CD14-positive monocyte (primary cell): ENCODE measurements around the gene TM2D3. TPM values are rescaled to one million over a fixed set of nuclear protein-coding genes. Genes with fewer than 3 reads are reported as not detected.

Experiments used
- DNase-seq, 3 donors: peaks; one replicate each; pipeline ENCODE4 v3.0.0-alpha.2; 2011 to 2022
- H2AFZ ChIP-seq: 2 replicates; pipeline ENCODE4 v1.6.0; 2012; ENCODE audit warnings: mild to moderate bottlenecking, low read depth, low read length, inconsistent platforms; ENCODE audit not compliant: insufficient read depth, poor library complexity, severe bottlenecking
- H3K27ac ChIP-seq, 2 donors: 1 replicate in 1 of 2; 2 replicates in 1 of 2; pipeline ENCODE4 v1.5.1; 2012 to 2013; ENCODE audit warnings: low read length in 2 of 2, control low read depth in 1 of 2, inconsistent platforms in 1 of 2, low read depth in 1 of 2, mild to moderate bottlenecking in 1 of 2
- H3K27me3 ChIP-seq, 2 donors: one replicate each; pipeline versions ENCODE4 v1.6.0 to v1.6.1; 2011 to 2013; ENCODE audit warnings: low read length in 2 of 2; ENCODE audit not compliant: control insufficient read depth in 2 of 2, insufficient read depth in 2 of 2
- H3K36me3 ChIP-seq, 2 donors: replicated peaks in 1 of 2; 1 replicate in 1 of 2; 2 replicates in 1 of 2; pipeline versions ENCODE4 v1.5.1 to v1.6.1; 2012 to 2013; ENCODE audit warnings: low read length in 2 of 2, control low read depth in 1 of 2, inconsistent platforms in 1 of 2, mild to moderate bottlenecking in 1 of 2; ENCODE audit not compliant: insufficient read depth in 2 of 2, control insufficient read depth in 1 of 2
- H3K4me1 ChIP-seq, 2 donors: 1 replicate in 1 of 2; 2 replicates in 1 of 2; pipeline versions ENCODE4 v1.5.1 to v1.6.1; 2012 to 2013; ENCODE audit warnings: low read length in 2 of 2, control low read depth in 1 of 2, inconsistent platforms in 1 of 2, mild to moderate bottlenecking in 1 of 2, moderate library complexity in 1 of 2; ENCODE audit not compliant: insufficient read depth in 2 of 2, control insufficient read depth in 1 of 2
- H3K4me2 ChIP-seq: replicated peaks from 2 replicates; pipeline ENCODE3; 2012; ENCODE audit warnings: low read length, moderate library complexity, mild to moderate bottlenecking; ENCODE audit not compliant: poor library complexity, severe bottlenecking; ENCODE audit errors: extremely low read depth
- H3K4me3 ChIP-seq, 3 experiments: fragments of 200-600 bp in 1 of 3; sonication (generic) in 1 of 3; replicated peaks in 1 of 3; 1 replicate in 2 of 3; 2 replicates in 1 of 3; pipeline ENCODE4 v1.5.1; 2011 to 2013; ENCODE audit warnings: low read length in 3 of 3, mild to moderate bottlenecking in 3 of 3, control low read depth in 2 of 3, low read depth in 2 of 3, inconsistent platforms in 1 of 3, moderate library complexity in 1 of 3
- H3K79me2 ChIP-seq: 2 replicates; pipeline ENCODE4 v1.6.0; 2012; ENCODE audit warnings: mild to moderate bottlenecking, control low read depth, inconsistent platforms, low read length, moderate library complexity; ENCODE audit not compliant: insufficient read depth
- H3K9ac ChIP-seq: 2 replicates; pipeline ENCODE4 v1.6.0; 2017; ENCODE audit warnings: low read length, mild to moderate bottlenecking; ENCODE audit not compliant: insufficient read depth, poor library complexity, severe bottlenecking
- H3K9me3 ChIP-seq, 2 donors: replicated peaks in 1 of 2; 1 replicate in 1 of 2; 2 replicates in 1 of 2; pipeline versions ENCODE4 v1.5.1 to v1.6.1; 2012 to 2013; ENCODE audit warnings: low read length in 2 of 2, control low read depth in 1 of 2; ENCODE audit not compliant: control insufficient read depth in 1 of 2, insufficient read depth in 1 of 2
- H4K20me1 ChIP-seq: 2 replicates; pipeline ENCODE4 v1.6.0; 2012; ENCODE audit warnings: mild to moderate bottlenecking, low read length, control low read depth, moderate library complexity; ENCODE audit not compliant: insufficient read depth
- H3K27ac Mint-ChIP-seq, 7 donors: one replicate each; pipeline ENCODE4 v1.8.0; 2020; ENCODE audit warnings: mild to moderate bottlenecking in 7 of 7, mixed read lengths in 7 of 7, moderate library complexity in 6 of 7, inconsistent platforms in 2 of 7
- H3K27me3 Mint-ChIP-seq, 3 donors: one replicate each; pipeline ENCODE4 v1.8.0; 2021 to 2022; ENCODE audit warnings: low read depth in 3 of 3, mild to moderate bottlenecking in 3 of 3, mixed read lengths in 3 of 3, moderate library complexity in 3 of 3, inconsistent platforms in 1 of 3
- H3K36me3 Mint-ChIP-seq, 2 donors: one replicate each; pipeline ENCODE4 v1.8.0; 2020; ENCODE audit warnings: mixed read lengths in 2 of 2, inconsistent platforms in 1 of 2, mild to moderate bottlenecking in 1 of 2
- H3K4me1 Mint-ChIP-seq: one replicate; pipeline ENCODE4 v1.8.0; 2020; ENCODE audit warnings: mild to moderate bottlenecking, mixed read lengths
- H3K4me3 Mint-ChIP-seq, 2 donors: one replicate each; pipeline ENCODE4 v1.8.0; 2020; ENCODE audit warnings: mild to moderate bottlenecking in 2 of 2, mixed read lengths in 2 of 2, moderate library complexity in 1 of 2
- H3K9me3 Mint-ChIP-seq, 7 donors: one replicate each; pipeline ENCODE4 v1.8.0; 2020 to 2022; ENCODE audit warnings: mixed read lengths in 7 of 7, mild to moderate bottlenecking in 6 of 7, moderate library complexity in 6 of 7, inconsistent platforms in 2 of 7
- CTCF ChIP-seq: fragments of 200-600 bp; IDR thresholded peaks from one replicate; pipeline ENCODE4 v1.8.0; 2022; ENCODE audit warnings: antibody characterized with exemption, mild to moderate bottlenecking
- WGBS: methylation state at CpG from one replicate; pipeline ENCODE4 v1.1.5; 2013; ENCODE audit warnings: missing lambda C conversion rate; ENCODE audit not compliant: insufficient coverage; 5-methylcytosine and 5-hydroxymethylcytosine counted together
- intact Hi-C, 2 donors: fragments of 100-400 bp; cut with micrococcal nuclease; formaldehyde crosslinking; loops; one replicate each; pipeline versions ENCODE4 v1.15.0 to v1.15.1; 2023
- polyA plus RNA-seq, 3 donors: library from polyadenylated mRNA; depleted of rRNA in 1 of 3; unstranded in 2 of 3; stranded (reverse) in 1 of 3; fragments of 300-500 nt in 2 of 3; fragments of >200 nt in 1 of 3; fragmentation: Illumina TruSeq in 2 of 3; gene quantifications; 1 replicate in 2 of 3; 2 replicates in 1 of 3; pipeline ENCODE4 v1.2.3, GENCODE V29; 2012 to 2021

Gene TM2D3
- polyA plus RNA-seq, 3 donors = 22.9 to 54.6 (median 26.5) TPM

- Mint-ChIP-seq H3K4me1 (peaks cover 3% of the 10 kb centered on the region), H3K36me3 (peaks cover 3 to 8% of the 10 kb centered on the region in 2 donors), H3K9me3 (peaks cover 13 to 25% (median 18%) of the 10 kb centered on the region in 7 donors), H3K27me3 (peaks cover 4 to 10% (median 9%) of the 10 kb centered on the region in 3 donors), H3K4me3 (no peak overlapping the region), H3K27ac (peak overlapping the region in 1 of 7 donors; percentile 33)
- no peak for DNase-seq
- WGBS = 24% methylated on average over 8 of the region's 13 CpGs
- no peak overlapping the region for H3K27ac ChIP-seq
- no peaks in the 10 kb centered on the region for H4K20me1 ChIP-seq
- H3K4me2 ChIP-seq = no peak overlapping the region
- peaks cover 6 to 19% of the 10 kb centered on the region in 2 donors for H3K9me3 ChIP-seq
- H3K79me2 ChIP-seq = no peaks in the 10 kb centered on the region
- intact Hi-C loops = no loop called here
- no peaks in the 10 kb centered on the region for H3K27me3 ChIP-seq
- no peaks in the 10 kb centered on the region for H3K4me1 ChIP-seq
- H2AFZ ChIP-seq = no peak overlapping the region
- no peak for TF ChIP-seq CTCF
- no peaks in the 10 kb centered on the region for H3K36me3 ChIP-seq
- no peak overlapping the region for H3K9ac ChIP-seq
- no peak overlapping the region for H3K4me3 ChIP-seq
These were observed 33.1 kb downstream of the TM2D3 start for GRCh38 chr15:101618851-101619614.

GRCh38 chr15:101618076-101618475 lies 34.1 kb downstream of the TM2D3 start:
- DNase-seq = no peak
- Mint-ChIP-seq H3K9me3 (peaks cover 6 to 15% (median 11%) of the 10 kb centered on the region in 7 donors), H3K4me3 (no peak overlapping the region), H3K4me1 (peaks cover 3% of the 10 kb centered on the region), H3K36me3 (peaks cover 0 to under 1% of the 10 kb centered on the region in 2 donors), H3K27ac (no peak overlapping the region), H3K27me3 (peaks cover 4 to 14% (median 10%) of the 10 kb centered on the region in 3 donors)
- Histone ChIP-seq H3K27ac (no peak overlapping the region), H3K27me3 (no peaks in the 10 kb centered on the region), H3K9me3 (peaks cover 3 to 11% of the 10 kb centered on the region in 2 donors), H3K79me2 (no peaks in the 10 kb centered on the region), H3K9ac (no peak overlapping the region), H2AFZ (no peak overlapping the region), H3K4me2 (no peak overlapping the region), H3K36me3 (no peaks in the 10 kb centered on the region), H3K4me3 (no peak overlapping the region), H3K4me1 (no peaks in the 10 kb centered on the region), H4K20me1 (no peaks in the 10 kb centered on the region)
- WGBS = 78% methylated on average over 8 of the region's 10 CpGs
- intact Hi-C loops = no loop called here
- no peak for TF ChIP-seq CTCF
